B cell (primary cell): Measurements from ENCODE around the gene MRPS18C. TPM values are rescaled to one million over a fixed set of nuclear protein-coding genes. Genes with fewer than 3 reads are reported as not detected.

Experiments used
- ATAC-seq: fragments of 200-7000 bp; cut with Tn5 transposase; one replicate; pipeline ENCODE4 v1.10.0; 2021; ENCODE audit warnings: low read depth, mild to moderate bottlenecking, moderate number of reproducible peaks, moderate library complexity
- CTCF ChIA-PET: fragments of 350-600 bp; sonication (Branson Sonifier 250); formaldehyde crosslinking; loops from one replicate; lab custom pipeline; 2021; ENCODE audit warnings: antibody characterized with exemption, inconsistent platforms; lab: Charles Lee
- POLR2A ChIA-PET: fragments of 350-600 bp; sonication (Branson Sonifier 250); formaldehyde crosslinking; loops from one replicate; lab custom pipeline; 2021; ENCODE audit warnings: antibody characterized with exemption; lab: Charles Lee
- DNase-seq: peaks from one replicate; pipeline ENCODE4 v3.0.0; 2013
- H2AFZ ChIP-seq: 2 replicates; pipeline ENCODE4 v1.6.1; 2012; ENCODE audit warnings: mild to moderate bottlenecking, low read depth, low read length; ENCODE audit not compliant: insufficient read depth, poor library complexity, severe bottlenecking
- H3K27ac ChIP-seq, 2 donors: 1 replicate in 1 of 2; 2 replicates in 1 of 2; pipeline ENCODE4 v1.5.1; 2012 to 2013; ENCODE audit warnings: low read length in 2 of 2, mild to moderate bottlenecking in 2 of 2, moderate library complexity in 1 of 2
- H3K27me3 ChIP-seq, 4 experiments: fragments of 200-600 bp in 1 of 4; sonication (generic) in 1 of 4; replicated peaks in 1 of 4; 1 replicate in 2 of 4; 2 replicates in 2 of 4; pipeline versions ENCODE4 v1.6.1 to v1.7.0; 2013 to 2016; ENCODE audit warnings: low read length in 3 of 4, mild to moderate bottlenecking in 2 of 4, mixed read lengths in 1 of 4, moderate library complexity in 1 of 4; ENCODE audit not compliant: insufficient read depth in 4 of 4, control insufficient read depth in 3 of 4; ENCODE audit errors: control extremely low read depth in 1 of 4
- H3K36me3 ChIP-seq, 2 experiments: replicated peaks in 1 of 2; 1 replicate in 1 of 2; 2 replicates in 1 of 2; pipeline versions ENCODE4 v1.6.1 to v1.7.1; 2013; ENCODE audit warnings: low read length in 1 of 2; ENCODE audit not compliant: insufficient read depth in 2 of 2, control insufficient read depth in 1 of 2; ENCODE audit errors: control extremely low read depth in 1 of 2, extremely low read depth in 1 of 2
- H3K4me1 ChIP-seq, 2 donors: fragments of 200-600 bp in 1 of 2; sonication (generic) in 1 of 2; 1 replicate in 1 of 2; 2 replicates in 1 of 2; pipeline versions ENCODE4 v1.5.1 to v1.6.1; 2013 to 2017; ENCODE audit warnings: low read length in 2 of 2; ENCODE audit not compliant: control insufficient read depth in 2 of 2, insufficient read depth in 2 of 2
- H3K4me2 ChIP-seq: replicated peaks from 2 replicates; pipeline ENCODE3; 2012; ENCODE audit warnings: mild to moderate bottlenecking, low read depth, low read length; ENCODE audit not compliant: poor library complexity, severe bottlenecking
- H3K4me3 ChIP-seq, 5 experiments: fragments of 200-600 bp in 1 of 5; sonication (generic) in 1 of 5; 1 replicate in 3 of 5; 2 replicates in 2 of 5; pipeline versions ENCODE4 v1.5.1 to v1.7.0; 2011 to 2016; ENCODE audit warnings: low read length in 4 of 5, mild to moderate bottlenecking in 4 of 5, low read depth in 2 of 5, control low read depth in 1 of 5, moderate library complexity in 1 of 5; ENCODE audit not compliant: insufficient read depth in 1 of 5; ENCODE audit errors: control extremely low read depth in 1 of 5, extremely low read depth in 1 of 5
- H3K79me2 ChIP-seq: fragments of 200-600 bp; sonication (generic); one replicate; pipeline ENCODE4 v1.6.0; 2016; ENCODE audit warnings: low read length; ENCODE audit not compliant: control insufficient read depth, insufficient read depth
- H3K9ac ChIP-seq: fragments of 200-600 bp; sonication (generic); 2 replicates; pipeline ENCODE4 v1.6.1; 2017; ENCODE audit warnings: mild to moderate bottlenecking, low read length, moderate library complexity
- H3K9me3 ChIP-seq, 3 donors: one replicate each; pipeline versions ENCODE4 v1.6.1 to v1.7.1; 2013; ENCODE audit warnings: low read length in 2 of 3; ENCODE audit not compliant: control insufficient read depth in 2 of 3, insufficient read depth in 1 of 3; ENCODE audit errors: control extremely low read depth in 1 of 3
- H4K20me1 ChIP-seq: 2 replicates; pipeline ENCODE4 v1.6.0; 2012; ENCODE audit warnings: mild to moderate bottlenecking, low read length; ENCODE audit not compliant: insufficient read depth, control insufficient read depth, poor library complexity, severe bottlenecking
- H3K27ac Mint-ChIP-seq: one replicate; pipeline ENCODE4 v1.8.0; 2021; ENCODE audit warnings: mixed read lengths
- H3K27me3 Mint-ChIP-seq: one replicate; pipeline ENCODE4 v1.8.0; 2021; ENCODE audit warnings: mixed read lengths
- H3K4me1 Mint-ChIP-seq: one replicate; pipeline ENCODE4 v1.8.0; 2021; ENCODE audit warnings: mixed read lengths
- H3K4me3 Mint-ChIP-seq: one replicate; pipeline ENCODE4 v1.8.0; 2021; ENCODE audit warnings: mixed read lengths
- H3K9me3 Mint-ChIP-seq: one replicate; pipeline ENCODE4 v1.8.0; 2022; ENCODE audit warnings: mixed read lengths; ENCODE audit not compliant: insufficient read depth
- EZH2 ChIP-seq: IDR thresholded peaks from 2 replicates; pipeline ENCODE4 v1.6.1; 2012; ENCODE audit warnings: borderline replicate concordance, low read depth, mild to moderate bottlenecking, moderate library complexity, low read length; ENCODE audit not compliant: insufficient read depth, poor library complexity, severe bottlenecking
- WGBS: methylation state at CpG from one replicate; pipeline ENCODE4 v1.1.5; 2013; ENCODE audit warnings: missing lambda C conversion rate; ENCODE audit not compliant: insufficient coverage; 5-methylcytosine and 5-hydroxymethylcytosine counted together
- intact Hi-C: fragments of 100-400 bp; cut with micrococcal nuclease; formaldehyde crosslinking; loops from one replicate; pipeline ENCODE4 v1.10.0; 2022
- polyA plus RNA-seq: library from polyadenylated mRNA; depleted of rRNA; stranded (reverse); fragments of >200 nt; gene quantifications from 2 replicates; pipeline ENCODE4 v1.2.3, GENCODE V29; 2012
- total RNA-seq, 2 donors: library from RNA; stranded (reverse); fragments of 120-200 nt in 1 of 2; gene quantifications; 1 replicate in 1 of 2; 2 replicates in 1 of 2; pipeline versions ENCODE4 v1.2.3 to v1.2.4, GENCODE V29; 2013 to 2022
- TF ChIP-seq, protein P1 (sequence below): fragments of 200-600 bp; IDR thresholded peaks from one replicate; pipeline ENCODE4 v1.8.0; 2022; ENCODE audit warnings: antibody characterized with exemption, mild to moderate bottlenecking

The MRPS18C gene
- total and polyA plus RNA-seq, 2 donors (not counting 1 experiment from before 2014, with no cell fraction given) = 14.0 to 44.0 TPM

DNA sequence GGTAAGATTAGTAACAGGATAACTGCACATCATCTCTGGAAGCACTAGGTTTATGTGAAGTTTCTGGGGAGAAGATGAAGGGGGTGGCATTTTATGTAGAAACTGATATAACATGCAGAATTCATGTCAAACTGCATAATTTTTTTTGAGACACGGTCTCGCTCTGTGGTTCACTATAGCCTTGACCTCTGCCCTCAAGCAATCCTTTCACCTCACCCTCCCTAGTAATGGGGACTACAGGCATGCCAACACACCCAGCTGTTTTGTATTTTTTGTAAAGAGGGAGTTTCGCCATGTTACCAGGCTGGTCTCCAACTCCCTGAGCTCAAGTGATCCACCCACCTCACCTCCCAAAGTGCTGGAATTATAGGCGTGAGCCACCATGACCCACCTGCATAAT is 17.6 kb downstream of the MRPS18C start:
- Histone ChIP-seq H2AFZ (no peak overlapping the region), H3K9ac (no peak overlapping the region), H3K4me3 (no peak overlapping the region), H4K20me1 (no peaks in the 10 kb centered on the region), H3K79me2 (peaks cover 15% of the 10 kb centered on the region), H3K27me3 (no peaks in the 10 kb centered on the region), H3K9me3 (no peaks in the 10 kb centered on the region), H3K4me2 (no peak overlapping the region), H3K36me3 (peaks cover 0 to 25% of the 10 kb centered on the region in 2 experiments), H3K27ac (no peak overlapping the region), H3K4me1 (no peaks in the 10 kb centered on the region)
- WGBS = no CpG with 5 or more reads among the region's 4 CpGs
- intact Hi-C loops = no loop called here
- Mint-ChIP-seq H3K9me3 (no peaks in the 10 kb centered on the region), H3K4me1 (no peaks in the 10 kb centered on the region), H3K27ac (no peak overlapping the region), H3K4me3 (no peak overlapping the region), H3K27me3 (no peaks in the 10 kb centered on the region)
- TF ChIP-seq, protein P1, sequence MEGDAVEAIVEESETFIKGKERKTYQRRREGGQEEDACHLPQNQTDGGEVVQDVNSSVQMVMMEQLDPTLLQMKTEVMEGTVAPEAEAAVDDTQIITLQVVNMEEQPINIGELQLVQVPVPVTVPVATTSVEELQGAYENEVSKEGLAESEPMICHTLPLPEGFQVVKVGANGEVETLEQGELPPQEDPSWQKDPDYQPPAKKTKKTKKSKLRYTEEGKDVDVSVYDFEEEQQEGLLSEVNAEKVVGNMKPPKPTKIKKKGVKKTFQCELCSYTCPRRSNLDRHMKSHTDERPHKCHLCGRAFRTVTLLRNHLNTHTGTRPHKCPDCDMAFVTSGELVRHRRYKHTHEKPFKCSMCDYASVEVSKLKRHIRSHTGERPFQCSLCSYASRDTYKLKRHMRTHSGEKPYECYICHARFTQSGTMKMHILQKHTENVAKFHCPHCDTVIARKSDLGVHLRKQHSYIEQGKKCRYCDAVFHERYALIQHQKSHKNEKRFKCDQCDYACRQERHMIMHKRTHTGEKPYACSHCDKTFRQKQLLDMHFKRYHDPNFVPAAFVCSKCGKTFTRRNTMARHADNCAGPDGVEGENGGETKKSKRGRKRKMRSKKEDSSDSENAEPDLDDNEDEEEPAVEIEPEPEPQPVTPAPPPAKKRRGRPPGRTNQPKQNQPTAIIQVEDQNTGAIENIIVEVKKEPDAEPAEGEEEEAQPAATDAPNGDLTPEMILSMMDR = no peak
- TF ChIP-seq EZH2 = no peak
- ChIA-PET POLR2A (no interaction called here), CTCF (no interaction called here)
- ATAC-seq (no peak), DNase-seq (no peak)

GRCh38 chr4:83473966-83474365 is 18.1 kb downstream of the MRPS18C start:
- POLR2A ChIA-PET = no interaction called here
- H3K27ac Mint-ChIP-seq = no peak overlapping the region

More at GRCh38 chr4:83473966-83474365, 18.1 kb downstream of the MRPS18C start:
- WGBS = no CpG with 5 or more reads among the region's 2 CpGs
- CTCF ChIA-PET = no interaction called here
- H3K9ac ChIP-seq = no peak overlapping the region
- Mint-ChIP-seq H3K27me3 (no peaks in the 10 kb centered on the region), H3K9me3 (no peaks in the 10 kb centered on the region), H3K4me3 (no peak overlapping the region), H3K4me1 (no peaks in the 10 kb centered on the region)
- H3K4me3 ChIP-seq = no peak overlapping the region
- ATAC-seq (no peak), DNase-seq (no peak)
- H3K27me3 ChIP-seq = no peaks in the 10 kb centered on the region
- H3K4me1 ChIP-seq = no peaks in the 10 kb centered on the region
- TF ChIP-seq, protein P1 = no peak
- TF ChIP-seq EZH2 = no peak
- intact Hi-C loops = no loop called here
- no peak overlapping the region for H3K27ac ChIP-seq
- H3K9me3 ChIP-seq = no peaks in the 10 kb centered on the region
- peaks cover 15% of the 10 kb centered on the region for H3K79me2 ChIP-seq
- H2AFZ ChIP-seq = no peak overlapping the region
- peaks cover 0 to 21% of the 10 kb centered on the region in 2 experiments for H3K36me3 ChIP-seq
- no peak overlapping the region for H3K4me2 ChIP-seq
- no peaks in the 10 kb centered on the region for H4K20me1 ChIP-seq
